NCI-H345 (cell line): ENCODE results near the gene RPL11.
A peak's percentile ranks its signal among the peaks of the same experiment; 100 is the strongest.
"Not testable (repeated sequence)": the region's sequence is repeated elsewhere in the genome, so short reads cannot be mapped to it uniquely, and the experiment has no call there.

Experiments used
- DNase-seq: peaks from one replicate; lab custom pipeline; 2025; lab: John Stamatoyannopoulos, UW

RPL11 gene

GRCh38 chr1:23691499-23692307 is at the start of gene RPL11:
RPL11 (plus strand) TSS chr1:23691806; CDS start chr1:23691824, 18 bp downstream.
- peak; percentile 96 for DNase-seq

GRCh38 chr1:23643736-23644554 is 47.7 kb upstream of the RPL11 start:
- no peak for DNase-seq

GRCh38 chr1:23644555-23644866 is 47.1 kb upstream of the RPL11 start:
- DNase-seq, result no peak

GRCh38 chr1:23645338-23645737 is 46.3 kb upstream of the RPL11 start:
- DNase-seq, result no peak

- no peak for DNase-seq
Measured at GRCh38 chr1:23646091-23646490, 45.5 kb upstream of the RPL11 start.

GRCh38 chr1:23646541-23646940 is 45.1 kb upstream of the RPL11 start:
- DNase-seq, result no peak

GRCh38 chr1:23648576-23648975 is 43.0 kb upstream of the RPL11 start:
- DNase-seq, result no peak

GRCh38 chr1:23649157-23649556 is 42.4 kb upstream of the RPL11 start:
- not testable (repeated sequence) for DNase-seq

- no peak for DNase-seq
Measured at GRCh38 chr1:23650344-23650990, 41.1 kb upstream of the RPL11 start.

- DNase-seq, result no peak
Measured at GRCh38 chr1:23651069-23651808, 40.4 kb upstream of the RPL11 start.

- no peak for DNase-seq
Measured at GRCh38 chr1:23657659-23658275, 33.8 kb upstream of the RPL11 start.

- DNase-seq, result no peak
Measured at GRCh38 chr1:23660671-23661070, 30.9 kb upstream of the RPL11 start.

- DNase-seq, result no peak
Measured at GRCh38 chr1:23661887-23662286, 29.7 kb upstream of the RPL11 start.

- DNase-seq, result no peak
Measured at GRCh38 chr1:23664837-23665795, 26.5 kb upstream of the RPL11 start.

GRCh38 chr1:23667411-23667810 is 24.2 kb upstream of the RPL11 start:
- DNase-seq, result peak; percentile 11

GRCh38 chr1:23670709-23671108 is 20.9 kb upstream of the RPL11 start:
- DNase-seq, result no peak

- no peak for DNase-seq
Measured at GRCh38 chr1:23673086-23673813, 18.4 kb upstream of the RPL11 start.

GRCh38 chr1:23679815-23680214 is 11.8 kb upstream of the RPL11 start:
- no peak for DNase-seq

GRCh38 chr1:23682946-23683345 is 8.7 kb upstream of the RPL11 start:
- DNase-seq, result no peak

GRCh38 chr1:23684415-23684814 is 7.2 kb upstream of the RPL11 start:
- DNase-seq, result no peak
